OCI-LY3 (cell line): ENCODE data around the gene HTR7.

Experiments
- H2AFZ ChIP-seq: fragments of 200-600, 300-600 bp; shearing (Covaris generic); 2 replicates; pipeline ENCODE4 v1.6.0; 2014; ENCODE audit warnings: antibody characterized with exemption, low read depth, low read length
- H3K27ac ChIP-seq: fragments of 200-600, 300-600 bp; sonication (generic); 2 replicates; pipeline ENCODE4 v1.5.1; 2014; ENCODE audit warnings: mild to moderate bottlenecking, low read length, moderate library complexity, mixed read lengths
- H3K27me3 ChIP-seq: fragments of 200-600, 300-600 bp; sonication (generic); 2 replicates; pipeline ENCODE4 v1.6.1; 2014; ENCODE audit warnings: low read depth, low read length, mixed read lengths
- H3K36me3 ChIP-seq: fragments of 200-600, 300-600 bp; sonication (generic); replicated peaks from 2 replicates; pipeline ENCODE3; 2014; ENCODE audit warnings: low read depth, low read length, mixed read lengths
- H3K4me1 ChIP-seq: fragments of 300-600, 200-600 bp; sonication (generic); 2 replicates; pipeline ENCODE4 v1.6.1; 2014; ENCODE audit warnings: low read length, mixed read lengths
- H3K4me2 ChIP-seq: fragments of 200-600, 300-600 bp; sonication (generic); 2 replicates; pipeline ENCODE4 v1.6.1; 2014; ENCODE audit warnings: low read length, mixed read lengths
- H3K4me3 ChIP-seq: fragments of 300-600, 200-600 bp; sonication (generic); 2 replicates; pipeline ENCODE4 v1.5.1; 2014; ENCODE audit warnings: antibody characterized with exemption, mild to moderate bottlenecking, low read length, moderate library complexity
- H3K79me2 ChIP-seq: fragments of 300-600, 200-600 bp; shearing (Covaris generic); 2 replicates; pipeline ENCODE4 v1.6.1; 2014; ENCODE audit warnings: mild to moderate bottlenecking, low read length, mixed read lengths
- H3K9ac ChIP-seq: fragments of 300-600, 200-600 bp; shearing (Covaris generic); 2 replicates; pipeline ENCODE4 v1.6.0; 2014; ENCODE audit warnings: mild to moderate bottlenecking, low read length, moderate library complexity
- H3K9me3 ChIP-seq: fragments of 200-600, 300-600 bp; shearing (Covaris generic); 2 replicates; pipeline ENCODE4 v1.6.1; 2014; ENCODE audit warnings: low read length, mixed read lengths; ENCODE audit not compliant: insufficient read depth
- H4K20me1 ChIP-seq: fragments of 200-600, 300-600 bp; sonication (generic); 2 replicates; pipeline ENCODE4 v1.6.1; 2016; ENCODE audit warnings: low read length, mixed read lengths; ENCODE audit not compliant: insufficient read depth
- EZH2phosphoT487 ChIP-seq: fragments of 200-600 bp; shearing (Covaris generic); IDR thresholded peaks from 2 replicates; pipeline ENCODE4 v1.6.1; 2018; ENCODE audit warnings: antibody characterized with exemption, mixed run types, low read depth
- TF ChIP-seq, protein P1 (sequence below): fragments of 200-600, 300-600 bp; sonication (generic); IDR thresholded peaks from 2 replicates; pipeline ENCODE4 v1.5.1; 2014; ENCODE audit warnings: antibody characterized with exemption, low read length, low read depth

HTR7 gene

GRCh38 chr10:90800232-90800796 is 57.5 kb downstream of the HTR7 start:
- Histone ChIP-seq H3K4me2 (no peak overlapping the region), H3K9ac (no peak overlapping the region), H3K4me1 (no peaks in the 10 kb centered on the region), H3K36me3 (no peaks in the 10 kb centered on the region), H3K27me3 (no peaks in the 10 kb centered on the region), H3K4me3 (no peak overlapping the region), H3K27ac (no peak overlapping the region), H4K20me1 (no peaks in the 10 kb centered on the region), H2AFZ (no peak overlapping the region), H3K79me2 (no peaks in the 10 kb centered on the region), H3K9me3 (no peaks in the 10 kb centered on the region)
- TF ChIP-seq, protein P1, sequence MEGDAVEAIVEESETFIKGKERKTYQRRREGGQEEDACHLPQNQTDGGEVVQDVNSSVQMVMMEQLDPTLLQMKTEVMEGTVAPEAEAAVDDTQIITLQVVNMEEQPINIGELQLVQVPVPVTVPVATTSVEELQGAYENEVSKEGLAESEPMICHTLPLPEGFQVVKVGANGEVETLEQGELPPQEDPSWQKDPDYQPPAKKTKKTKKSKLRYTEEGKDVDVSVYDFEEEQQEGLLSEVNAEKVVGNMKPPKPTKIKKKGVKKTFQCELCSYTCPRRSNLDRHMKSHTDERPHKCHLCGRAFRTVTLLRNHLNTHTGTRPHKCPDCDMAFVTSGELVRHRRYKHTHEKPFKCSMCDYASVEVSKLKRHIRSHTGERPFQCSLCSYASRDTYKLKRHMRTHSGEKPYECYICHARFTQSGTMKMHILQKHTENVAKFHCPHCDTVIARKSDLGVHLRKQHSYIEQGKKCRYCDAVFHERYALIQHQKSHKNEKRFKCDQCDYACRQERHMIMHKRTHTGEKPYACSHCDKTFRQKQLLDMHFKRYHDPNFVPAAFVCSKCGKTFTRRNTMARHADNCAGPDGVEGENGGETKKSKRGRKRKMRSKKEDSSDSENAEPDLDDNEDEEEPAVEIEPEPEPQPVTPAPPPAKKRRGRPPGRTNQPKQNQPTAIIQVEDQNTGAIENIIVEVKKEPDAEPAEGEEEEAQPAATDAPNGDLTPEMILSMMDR = no peak
- no peak for TF ChIP-seq EZH2phosphoT487

GRCh38 chr10:90799172-90799571 is 58.7 kb downstream of the HTR7 start:
- Histone ChIP-seq H3K9ac (no peak overlapping the region), H3K9me3 (no peaks in the 10 kb centered on the region), H2AFZ (no peak overlapping the region), H3K4me2 (no peak overlapping the region), H3K27me3 (no peaks in the 10 kb centered on the region), H3K27ac (no peak overlapping the region), H3K79me2 (no peaks in the 10 kb centered on the region), H3K4me1 (no peaks in the 10 kb centered on the region), H3K36me3 (no peaks in the 10 kb centered on the region), H4K20me1 (no peaks in the 10 kb centered on the region), H3K4me3 (no peak overlapping the region)
- TF ChIP-seq, protein P1 = no peak
- no peak for TF ChIP-seq EZH2phosphoT487

GRCh38 chr10:90798482-90798881 is 59.4 kb downstream of the HTR7 start:
- H3K9me3 ChIP-seq = no peaks in the 10 kb centered on the region
- no peak for TF ChIP-seq EZH2phosphoT487
- TF ChIP-seq, protein P1 = no peak
- no peaks in the 10 kb centered on the region for H3K27me3 ChIP-seq
- no peak overlapping the region for H2AFZ ChIP-seq
- H3K79me2 ChIP-seq = no peaks in the 10 kb centered on the region
- H3K27ac ChIP-seq = no peak overlapping the region
- H3K36me3 ChIP-seq = no peaks in the 10 kb centered on the region
- no peaks in the 10 kb centered on the region for H4K20me1 ChIP-seq
- no peaks in the 10 kb centered on the region for H3K4me1 ChIP-seq
- no peak overlapping the region for H3K4me2 ChIP-seq
- H3K9ac ChIP-seq = no peak overlapping the region
- no peak overlapping the region for H3K4me3 ChIP-seq

DNA sequence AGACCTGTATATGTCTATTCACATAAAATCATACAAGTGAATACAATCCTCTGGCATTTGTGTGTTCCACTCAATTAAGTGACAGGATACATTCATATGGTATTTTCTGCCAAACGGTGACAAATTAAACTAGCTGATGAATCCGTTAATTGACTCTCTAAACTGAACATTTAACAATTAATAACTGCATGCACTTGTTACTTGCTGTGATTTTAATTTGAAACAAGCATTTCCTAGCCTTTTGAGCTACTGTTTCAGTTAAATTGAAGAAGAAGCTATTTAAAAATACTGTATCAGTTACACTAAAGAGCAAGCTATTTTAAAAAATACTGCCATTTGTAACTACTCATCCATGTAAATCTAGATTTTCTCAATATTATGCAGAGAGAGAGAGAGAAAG is 67.4 kb downstream of the HTR7 start:
- Histone ChIP-seq H3K36me3 (no peaks in the 10 kb centered on the region), H3K9ac (no peak overlapping the region), H3K4me3 (no peak overlapping the region), H3K4me2 (no peak overlapping the region), H3K27me3 (peaks cover 15% of the 10 kb centered on the region), H2AFZ (no peak overlapping the region), H3K79me2 (no peaks in the 10 kb centered on the region), H3K4me1 (peaks cover 10% of the 10 kb centered on the region), H3K9me3 (no peaks in the 10 kb centered on the region), H3K27ac (no peak overlapping the region), H4K20me1 (no peaks in the 10 kb centered on the region)
- no peak for TF ChIP-seq EZH2phosphoT487
- TF ChIP-seq, protein P1 = no peak
